Spleen (tissue), 11 donors: ENCODE data around the gene CSTB. TPM values are rescaled to one million over a fixed set of nuclear protein-coding genes. Genes with fewer than 3 reads are reported as not detected.

Source experiments
- DNase-seq: peaks from one replicate; pipeline ENCODE4 v3.0.0-alpha.2; 2020
- H3K27ac ChIP-seq, 8 donors: fragments of 200-600 bp; sonication (generic) in 7 of 8; 1 replicate in 4 of 8; 2 replicates in 4 of 8; pipeline versions ENCODE4 v1.5.0 to v1.8.0; 2016 to 2021; ENCODE audit warnings: inconsistent platforms in 4 of 8, mild to moderate bottlenecking in 4 of 8, moderate library complexity in 1 of 8
- H3K27me3 ChIP-seq, 7 donors: fragments of 200-600 bp; sonication (generic) in 6 of 7; replicated peaks in 1 of 7; 1 replicate in 4 of 7; 2 replicates in 3 of 7; pipeline versions ENCODE4 v1.5.0 to v1.8.0; 2016 to 2021; ENCODE audit warnings: inconsistent platforms in 3 of 7, mild to moderate bottlenecking in 1 of 7
- H3K36me3 ChIP-seq, 6 donors: fragments of 200-600 bp; sonication (generic) in 5 of 6; 1 replicate in 4 of 6; 2 replicates in 2 of 6; pipeline versions ENCODE4 v1.5.0 to v1.8.0; 2016 to 2021; ENCODE audit warnings: inconsistent platforms in 2 of 6
- H3K4me1 ChIP-seq, 6 donors: fragments of 200-600 bp; sonication (generic) in 5 of 6; 1 replicate in 3 of 6; 2 replicates in 3 of 6; pipeline versions ENCODE4 v1.5.0 to v1.8.0; 2016 to 2021; ENCODE audit warnings: inconsistent platforms in 3 of 6
- H3K4me3 ChIP-seq, 8 donors: fragments of 200-600 bp; sonication (generic) in 7 of 8; 1 replicate in 4 of 8; 2 replicates in 4 of 8; pipeline versions ENCODE4 v1.5.0 to v1.8.0; 2016 to 2021; ENCODE audit warnings: inconsistent platforms in 4 of 8, mild to moderate bottlenecking in 4 of 8, moderate library complexity in 2 of 8
- H3K9me3 ChIP-seq, 8 donors: fragments of 200-600 bp; sonication (generic) in 7 of 8; 1 replicate in 4 of 8; 2 replicates in 4 of 8; pipeline versions ENCODE4 v1.5.0 to v1.8.0; 2016 to 2021; ENCODE audit warnings: inconsistent platforms in 4 of 8
- CTCF ChIP-seq, 11 experiments: fragments of 200-600 bp in 7 of 11; fragments of 450-650 bp in 4 of 11; sonication (generic) in 4 of 11; IDR thresholded peaks in 8 of 11; conservative IDR thresholded peaks in 3 of 11; 1 replicate in 7 of 11; 2 replicates in 4 of 11; pipeline versions ENCODE4 v1.4.0 to v1.8.0; 2016 to 2021; ENCODE audit warnings: antibody characterized with exemption in 11 of 11, inconsistent platforms in 4 of 11, mild to moderate bottlenecking in 1 of 11
- POLR2A ChIP-seq, 3 donors: fragments of 450-650 bp; IDR thresholded peaks; one replicate each; pipeline ENCODE4 v1.5.1; 2017; ENCODE audit warnings: antibody characterized with exemption in 3 of 3, mild to moderate bottlenecking in 1 of 3
- POLR2AphosphoS5 ChIP-seq, 3 donors: sonication (generic); formaldehyde crosslinking; IDR thresholded peaks; one replicate each; pipeline ENCODE4 v1.5.1; 2017; ENCODE audit warnings: antibody characterized with exemption in 3 of 3
- WGBS, 5 donors: extraction: QIAGEN DNeasy Blood & Tissue Kit in 3 of 5; methylation state at CpG; one replicate each; pipeline versions ENCODE4 v1.1.5 to v1.1.7; 2013 to 2018; 5-methylcytosine and 5-hydroxymethylcytosine counted together
- intact Hi-C: fragments of 100-400 bp; cut with DNase I; formaldehyde crosslinking; loops from one replicate; pipeline ENCODE4 v1.15.0; 2023; ENCODE audit warnings: low total_unique reads
- polyA plus RNA-seq, 3 donors: library from polyadenylated mRNA; stranded (reverse); fragments of 200-250 nt; gene quantifications; one replicate each; pipeline ENCODE4 v1.2.1, GENCODE V29; 2013
- total RNA-seq, 7 donors: library from RNA; depleted of rRNA in 3 of 7; stranded (reverse); fragments of >200 nt in 3 of 7; fragmentation: NEBNext Ultra II Directional in 4 of 7; extraction: Animal tissue kit (Norgen Biotek cat#: 25700) in 4 of 7; gene quantifications; one replicate each; pipeline versions ENCODE4 v1.1.0 to v1.2.1, GENCODE V29; 2016 to 2021
- donor health status: healthy with polysubstance abuse.
- donor health status: DM: no; HTN: no; CAD: no; lungs with moderate emphysema.
- donor health status: DM: no; HTN: no; CAD: no.
- donor health status: Bipolar disorder and iron deficiency.
- donor health status: healthy.
- donor health status: DM: no; HTN: no; CAD: no.
- donor health status: DM: yes; HTN: yes; CAD: no.

The CSTB gene
- total and polyA plus RNA-seq, 10 donors = 10.5 to 93.8 (median 33.2) TPM

DNA sequence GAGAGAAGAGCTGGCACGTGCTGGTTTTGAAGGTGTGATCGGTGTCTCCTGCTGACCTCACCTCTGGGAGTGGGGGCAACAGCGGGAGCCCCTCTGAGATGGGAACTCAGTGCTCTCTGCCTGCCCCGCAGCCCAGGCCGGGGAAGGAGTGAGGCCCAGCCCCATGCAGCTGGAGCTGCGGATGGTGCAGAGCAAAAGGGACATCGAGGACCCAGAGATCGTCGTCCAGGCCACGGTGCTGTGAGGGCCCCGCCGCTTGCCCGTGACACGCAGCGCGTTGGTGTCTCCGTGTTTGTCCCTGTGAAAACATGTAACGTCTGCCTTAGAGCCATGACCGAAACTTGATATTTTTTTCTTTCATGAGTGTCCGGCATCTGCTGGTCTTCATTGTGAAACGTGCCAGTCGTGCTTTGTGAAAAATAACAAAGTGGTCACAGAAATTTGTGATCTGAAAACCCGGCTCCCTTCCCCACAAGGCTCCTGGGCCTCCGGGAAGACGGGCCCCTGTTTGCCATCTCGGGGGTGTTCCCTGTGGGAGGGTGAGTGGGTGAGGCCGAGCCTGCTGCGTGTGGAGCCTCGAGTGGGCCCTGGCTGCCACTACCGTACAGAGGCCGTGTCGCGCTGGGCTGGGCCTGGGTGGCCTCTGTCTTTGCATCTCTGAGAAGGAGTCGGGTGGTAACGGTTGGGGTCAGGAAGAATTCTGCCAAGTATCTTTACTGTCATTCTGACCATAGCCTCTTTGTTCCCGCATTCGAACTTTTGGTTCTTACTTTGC is 20.1 kb downstream of the CSTB start:
- no peak for DNase-seq
- no peaks in the 10 kb centered on the region for H3K27me3 ChIP-seq
- H3K4me1 ChIP-seq = peaks cover 0 to 24% (median 8%) of the 10 kb centered on the region in 6 donors
- H3K9me3 ChIP-seq = no peaks in the 10 kb centered on the region
- no peak for TF ChIP-seq POLR2AphosphoS5 (IDR thresholded peaks at IDR 0.05)
- no peak for TF ChIP-seq CTCF (IDR thresholded peaks at IDR 0.05 in 8 of 11, conservative IDR thresholded peaks at IDR 0.05 in 3 of 11)
- no peak for TF ChIP-seq POLR2A (IDR thresholded peaks at IDR 0.05)
- 93 to 97% (median 96%) methylated on average over 28 to 37 of the region's 37 CpGs for WGBS, 5 donors
- no peak overlapping the region for H3K4me3 ChIP-seq
- peaks cover 0 to 100% (median 70%) of the 10 kb centered on the region in 6 donors for H3K36me3 ChIP-seq
- H3K27ac ChIP-seq = no peak overlapping the region
- intact Hi-C loops = no loop called here

DNA sequence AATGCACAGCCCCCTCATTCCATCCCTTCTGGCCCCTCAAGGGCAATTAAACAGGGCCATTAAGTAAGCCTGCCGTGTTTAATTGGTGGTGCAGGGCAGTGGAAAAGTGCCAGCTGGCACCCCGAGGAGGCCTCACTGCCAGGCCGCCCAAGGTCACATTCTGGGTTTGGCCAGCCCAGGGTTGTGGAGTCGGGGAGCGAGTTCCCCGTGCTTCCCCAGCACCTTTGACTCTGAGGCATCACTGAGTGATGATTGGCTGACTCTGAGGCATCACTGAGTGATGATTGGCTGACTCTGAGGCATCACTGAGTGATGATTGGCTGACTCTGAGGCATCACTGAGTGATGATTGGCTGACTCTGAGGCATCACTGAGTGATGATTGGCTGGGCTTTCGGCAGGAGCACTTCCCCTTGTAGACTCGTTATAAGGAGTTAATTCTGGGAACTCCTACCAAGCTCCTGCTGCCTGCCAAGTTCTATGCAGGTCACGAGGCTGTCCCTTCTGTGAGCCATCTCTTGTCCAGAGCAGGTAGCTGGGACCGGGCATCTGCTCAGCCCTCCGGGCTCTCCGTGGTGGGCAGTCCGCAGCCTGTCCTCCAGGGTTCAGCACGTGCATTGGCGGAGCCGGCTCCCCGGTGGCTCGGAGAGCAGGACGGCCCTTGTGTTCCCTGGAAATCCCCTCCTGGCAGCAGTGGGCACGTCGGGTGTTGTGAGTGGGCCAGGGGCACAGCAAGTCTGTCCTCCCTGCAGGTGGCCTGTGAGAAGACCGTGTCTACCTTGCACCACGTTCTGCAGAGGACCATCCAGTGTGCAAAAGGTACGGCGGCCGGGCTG is 20.9 kb downstream of the CSTB start:
- Histone ChIP-seq H3K36me3 (peaks cover 0 to 100% (median 70%) of the 10 kb centered on the region in 6 donors), H3K4me3 (no peak overlapping the region), H3K4me1 (peaks cover 0 to 24% (median 8%) of the 10 kb centered on the region in 6 donors), H3K9me3 (no peaks in the 10 kb centered on the region), H3K27ac (no peak overlapping the region), H3K27me3 (no peaks in the 10 kb centered on the region)
- WGBS, 5 donors = 87 to 91% (median 90%) methylated on average over 21 to 26 of the region's 26 CpGs
- no peak for DNase-seq
- no peak for TF ChIP-seq CTCF (IDR thresholded peaks at IDR 0.05 in 8 of 11, conservative IDR thresholded peaks at IDR 0.05 in 3 of 11)
- no peak for TF ChIP-seq POLR2A (IDR thresholded peaks at IDR 0.05)
- TF ChIP-seq POLR2AphosphoS5 (IDR thresholded peaks at IDR 0.05) = no peak
- intact Hi-C loops = no loop called here

GRCh38 chr21:43753439-43753799 is 22.7 kb downstream of the CSTB start:
- no peak for DNase-seq
- H3K9me3 ChIP-seq = no peaks in the 10 kb centered on the region
- H3K36me3 ChIP-seq = peaks cover 0 to 100% (median 77%) of the 10 kb centered on the region in 6 donors
- no peaks in the 10 kb centered on the region for H3K27me3 ChIP-seq
- H3K27ac ChIP-seq = no peak overlapping the region
- TF ChIP-seq CTCF (IDR thresholded peaks at IDR 0.05 in 8 of 11, conservative IDR thresholded peaks at IDR 0.05 in 3 of 11) (no peak), POLR2A (IDR thresholded peaks at IDR 0.05) (no peak), POLR2AphosphoS5 (IDR thresholded peaks at IDR 0.05) (no peak)
- intact Hi-C loops = no loop called here
- WGBS, 5 donors = 95 to 97% (median 96%) methylated on average over 9 to 16 of the region's 16 CpGs; no CpG with 5 or more reads in 1 of the 5 donors
- peaks cover 0 to 17% (median 8%) of the 10 kb centered on the region in 6 donors for H3K4me1 ChIP-seq
- H3K4me3 ChIP-seq = no peak overlapping the region
